Neural crest cell (in vitro differentiated cells): ENCODE results near the gene MAP3K21. TPM values are rescaled to one million over a fixed set of nuclear protein-coding genes. Genes with fewer than 3 reads are reported as not detected.
A peak's percentile ranks its signal among the peaks of the same experiment; 100 is the strongest.

Source experiments
- DNase-seq: peaks from one replicate; pipeline ENCODE4 v3.0.0; 2021; ENCODE audit warnings: low read depth, mixed read lengths, low spot score
- H3K27ac Mint-ChIP-seq: one replicate; pipeline ENCODE4 v1.8.0; 2021; ENCODE audit warnings: mild to moderate bottlenecking, mixed read lengths; ENCODE audit not compliant: unreplicated experiment
- H3K27me3 Mint-ChIP-seq: 2 replicates; pipeline ENCODE4 v1.8.0; 2021; ENCODE audit warnings: low read depth, mild to moderate bottlenecking, mixed read lengths
- H3K36me3 Mint-ChIP-seq: 2 replicates; pipeline ENCODE4 v1.8.0; 2021; ENCODE audit warnings: low read depth, mild to moderate bottlenecking, mixed read lengths
- H3K4me1 Mint-ChIP-seq: 2 replicates; pipeline ENCODE4 v1.8.0; 2021; ENCODE audit warnings: mixed read lengths
- H3K4me3 Mint-ChIP-seq: one replicate; pipeline ENCODE4 v1.8.0; 2021; ENCODE audit warnings: mild to moderate bottlenecking, mixed read lengths
- H3K9me3 Mint-ChIP-seq: 2 replicates; pipeline ENCODE4 v1.8.0; 2021; ENCODE audit warnings: mixed read lengths
- long read RNA-seq: library from polyadenylated mRNA; unstranded; transcript quantifications from one replicate; pipeline ENCODE4 v2.0.0, GENCODE V29; 2020
- total RNA-seq: library from RNA; stranded (reverse); gene quantifications from 2 replicates; pipeline ENCODE4 v1.2.1, GENCODE V29; 2021
- TF ChIP-seq, protein P1 (sequence below): fragments of 200-600 bp; sonication (generic); conservative IDR thresholded peaks from 2 replicates; pipeline ENCODE4 v1.5.0; 2021; ENCODE audit warnings: antibody characterized with exemption, mild to moderate bottlenecking

MAP3K21 gene
- 0.51 and 0.86 TPM in 2 replicates for total RNA-seq
- long read RNA-seq = 0 reads

DNA sequence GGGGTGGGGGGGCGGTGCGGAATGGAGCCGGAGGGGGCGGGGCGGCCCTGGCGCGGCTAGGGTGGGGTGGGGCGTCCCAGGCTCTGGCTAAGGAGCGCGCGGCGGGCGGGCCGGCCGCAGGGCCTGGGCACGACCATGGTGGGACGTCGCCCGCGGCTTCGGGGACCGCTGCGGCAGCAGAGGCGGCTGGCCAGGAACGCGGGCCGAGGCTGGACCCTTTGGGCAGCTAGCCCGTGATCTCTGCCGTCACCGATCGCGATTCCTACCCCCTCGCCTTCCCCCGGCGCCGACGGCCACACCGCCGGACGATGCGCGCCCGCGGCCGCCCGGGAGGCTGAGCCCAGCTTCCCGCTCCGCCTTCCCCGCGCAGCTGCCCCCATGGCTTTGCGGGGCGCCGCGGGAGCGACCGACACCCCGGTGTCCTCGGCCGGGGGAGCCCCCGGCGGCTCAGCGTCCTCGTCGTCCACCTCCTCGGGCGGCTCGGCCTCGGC lies at the start of gene MAP3K21:
TSS of gene MAP3K21 (plus strand) at position 74 of the 491 bp plus-strand sequence. CDS start at position 379, 305 bp downstream.
- Mint-ChIP-seq H3K4me3 (peak within 1 kb of the TSS; percentile 82), H3K27ac (no peak within 1 kb of the TSS), H3K36me3 (no peaks in the 10 kb centered on the region), H3K4me1 (no peaks in the 10 kb centered on the region), H3K27me3 (peaks cover 66% of the 10 kb centered on the region), H3K9me3 (no peaks in the 10 kb centered on the region)
- DNase-seq = no peak
- TF ChIP-seq, protein P1, sequence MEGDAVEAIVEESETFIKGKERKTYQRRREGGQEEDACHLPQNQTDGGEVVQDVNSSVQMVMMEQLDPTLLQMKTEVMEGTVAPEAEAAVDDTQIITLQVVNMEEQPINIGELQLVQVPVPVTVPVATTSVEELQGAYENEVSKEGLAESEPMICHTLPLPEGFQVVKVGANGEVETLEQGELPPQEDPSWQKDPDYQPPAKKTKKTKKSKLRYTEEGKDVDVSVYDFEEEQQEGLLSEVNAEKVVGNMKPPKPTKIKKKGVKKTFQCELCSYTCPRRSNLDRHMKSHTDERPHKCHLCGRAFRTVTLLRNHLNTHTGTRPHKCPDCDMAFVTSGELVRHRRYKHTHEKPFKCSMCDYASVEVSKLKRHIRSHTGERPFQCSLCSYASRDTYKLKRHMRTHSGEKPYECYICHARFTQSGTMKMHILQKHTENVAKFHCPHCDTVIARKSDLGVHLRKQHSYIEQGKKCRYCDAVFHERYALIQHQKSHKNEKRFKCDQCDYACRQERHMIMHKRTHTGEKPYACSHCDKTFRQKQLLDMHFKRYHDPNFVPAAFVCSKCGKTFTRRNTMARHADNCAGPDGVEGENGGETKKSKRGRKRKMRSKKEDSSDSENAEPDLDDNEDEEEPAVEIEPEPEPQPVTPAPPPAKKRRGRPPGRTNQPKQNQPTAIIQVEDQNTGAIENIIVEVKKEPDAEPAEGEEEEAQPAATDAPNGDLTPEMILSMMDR = no peak

DNA sequence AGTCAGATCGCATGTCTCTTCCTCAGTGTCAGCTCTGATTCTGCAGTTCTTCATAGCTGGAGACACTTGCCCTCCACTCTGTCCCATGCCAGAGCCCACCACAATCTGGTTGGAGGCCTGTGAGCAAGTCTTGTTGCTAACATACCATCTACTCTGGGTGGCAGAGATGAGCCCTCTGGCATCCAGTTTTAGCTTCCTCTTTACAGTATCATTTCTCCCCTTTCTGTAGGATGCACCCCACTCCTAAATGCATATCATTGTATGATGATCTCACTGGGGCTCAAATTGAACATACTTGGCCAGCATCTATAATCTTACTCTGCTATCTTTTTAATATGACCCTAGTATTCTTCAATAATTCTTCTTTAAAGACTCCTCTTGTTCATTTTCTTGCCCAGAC lies 48.9 kb upstream of the MAP3K21 start:
- peaks cover 3% of the 10 kb centered on the region for H3K9me3 Mint-ChIP-seq
- no peak overlapping the region for H3K27ac Mint-ChIP-seq
- H3K4me3 Mint-ChIP-seq = no peak overlapping the region
- peaks cover 5% of the 10 kb centered on the region for H3K36me3 Mint-ChIP-seq
- no peaks in the 10 kb centered on the region for H3K4me1 Mint-ChIP-seq
- DNase-seq = no peak
- TF ChIP-seq, protein P1 = no peak
- no peaks in the 10 kb centered on the region for H3K27me3 Mint-ChIP-seq

DNA sequence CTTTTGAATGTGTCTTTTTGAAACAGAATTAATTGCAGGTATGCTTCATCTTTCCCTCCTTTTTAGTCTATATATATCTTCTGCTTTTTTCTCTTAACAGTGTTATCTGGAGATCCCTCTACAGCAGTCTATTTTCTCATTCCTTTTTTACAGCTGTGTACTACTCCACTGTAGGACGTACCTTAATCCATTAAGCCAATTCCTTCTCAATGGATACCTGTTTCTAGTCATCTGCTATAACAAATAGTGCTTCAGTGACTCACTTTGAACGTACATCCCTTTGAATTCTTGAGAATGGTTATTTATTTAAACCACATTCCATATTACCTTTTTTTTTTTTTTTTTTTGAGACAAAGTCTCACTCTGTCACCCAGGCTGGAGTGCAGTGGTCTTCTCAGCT lies 47.6 kb upstream of the MAP3K21 start:
- Mint-ChIP-seq H3K36me3 (peaks cover 10% of the 10 kb centered on the region), H3K4me1 (no peaks in the 10 kb centered on the region), H3K4me3 (no peak overlapping the region), H3K27me3 (no peaks in the 10 kb centered on the region), H3K27ac (no peak overlapping the region), H3K9me3 (peaks cover 5% of the 10 kb centered on the region)
- TF ChIP-seq, protein P1 = no peak
- no peak for DNase-seq

DNA sequence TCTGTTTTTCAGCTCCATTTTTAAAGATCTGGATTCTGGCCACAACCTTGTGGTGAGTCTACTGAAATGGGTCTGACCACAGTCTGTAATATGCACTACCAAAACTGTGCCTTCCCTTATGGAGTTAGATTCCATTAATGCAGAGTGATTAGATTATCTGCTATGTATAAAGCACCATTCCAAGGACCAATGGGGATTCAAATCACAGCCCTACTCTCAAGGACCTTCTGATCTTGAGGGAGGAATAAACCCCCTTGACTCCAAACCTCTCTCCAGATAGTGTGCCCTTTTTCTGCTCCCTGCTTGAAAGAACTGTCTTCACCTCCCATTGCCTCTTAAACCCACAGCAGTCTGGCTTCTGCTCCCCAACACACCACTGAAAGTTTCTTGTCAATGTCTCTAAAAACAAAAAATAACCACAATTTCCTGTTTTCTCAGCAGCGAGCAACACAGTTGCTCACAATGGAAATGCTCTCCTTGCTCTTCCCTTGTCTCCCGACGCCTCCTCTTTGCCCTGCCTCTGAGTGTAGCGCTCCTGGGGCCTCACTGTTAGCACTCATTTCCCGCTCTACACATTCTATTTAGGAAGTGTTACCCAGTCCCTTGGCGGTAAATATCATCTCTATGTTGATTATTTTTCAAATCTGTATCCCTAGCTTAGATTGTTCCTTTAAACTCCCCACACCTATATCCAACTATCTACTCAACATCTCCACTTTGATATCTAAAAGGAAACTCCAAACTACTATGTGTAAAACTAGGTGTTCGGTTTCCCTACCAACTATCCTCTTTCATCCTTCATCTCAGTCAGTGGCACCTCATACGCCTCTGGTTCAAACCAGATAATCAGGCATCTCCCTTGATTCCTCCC lies 45.6 kb upstream of the MAP3K21 start:
- Mint-ChIP-seq H3K4me1 (no peaks in the 10 kb centered on the region), H3K27ac (no peak overlapping the region), H3K36me3 (peaks cover 12% of the 10 kb centered on the region), H3K27me3 (no peaks in the 10 kb centered on the region), H3K9me3 (peaks cover 3% of the 10 kb centered on the region), H3K4me3 (no peak overlapping the region)
- DNase-seq = no peak
- TF ChIP-seq, protein P1 = no peak

DNA sequence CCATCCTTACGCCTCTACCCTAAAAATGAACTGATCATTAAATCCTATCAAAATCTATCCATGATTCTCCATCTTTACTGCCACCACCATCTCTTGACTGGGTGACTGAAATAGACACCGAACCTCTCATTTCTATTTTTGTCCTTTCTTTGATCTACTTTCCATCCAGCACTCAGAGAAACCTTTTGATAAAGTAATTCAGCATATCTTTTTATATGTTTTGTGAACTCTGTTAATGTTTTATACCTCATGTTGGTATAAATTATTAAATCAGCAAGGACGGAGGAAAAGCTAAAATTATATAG lies 45.0 kb upstream of the MAP3K21 start:
- no peaks in the 10 kb centered on the region for H3K27me3 Mint-ChIP-seq
- H3K36me3 Mint-ChIP-seq = peaks cover 12% of the 10 kb centered on the region
- peaks cover 3% of the 10 kb centered on the region for H3K9me3 Mint-ChIP-seq
- H3K27ac Mint-ChIP-seq = no peak overlapping the region
- DNase-seq = no peak
- H3K4me3 Mint-ChIP-seq = no peak overlapping the region
- no peaks in the 10 kb centered on the region for H3K4me1 Mint-ChIP-seq
- TF ChIP-seq, protein P1 = no peak
